Measurements from ENCODE around the gene PRDM16. TPM values are rescaled to one million over a fixed set of nuclear protein-coding genes. Genes with fewer than 3 reads are reported as not detected.

Gene PRDM16
- total and polyA plus RNA-seq, 2 of the 4 experiments (the other 2 are of a cell fraction): 0.02 TPM; not detected in 1

DNA sequence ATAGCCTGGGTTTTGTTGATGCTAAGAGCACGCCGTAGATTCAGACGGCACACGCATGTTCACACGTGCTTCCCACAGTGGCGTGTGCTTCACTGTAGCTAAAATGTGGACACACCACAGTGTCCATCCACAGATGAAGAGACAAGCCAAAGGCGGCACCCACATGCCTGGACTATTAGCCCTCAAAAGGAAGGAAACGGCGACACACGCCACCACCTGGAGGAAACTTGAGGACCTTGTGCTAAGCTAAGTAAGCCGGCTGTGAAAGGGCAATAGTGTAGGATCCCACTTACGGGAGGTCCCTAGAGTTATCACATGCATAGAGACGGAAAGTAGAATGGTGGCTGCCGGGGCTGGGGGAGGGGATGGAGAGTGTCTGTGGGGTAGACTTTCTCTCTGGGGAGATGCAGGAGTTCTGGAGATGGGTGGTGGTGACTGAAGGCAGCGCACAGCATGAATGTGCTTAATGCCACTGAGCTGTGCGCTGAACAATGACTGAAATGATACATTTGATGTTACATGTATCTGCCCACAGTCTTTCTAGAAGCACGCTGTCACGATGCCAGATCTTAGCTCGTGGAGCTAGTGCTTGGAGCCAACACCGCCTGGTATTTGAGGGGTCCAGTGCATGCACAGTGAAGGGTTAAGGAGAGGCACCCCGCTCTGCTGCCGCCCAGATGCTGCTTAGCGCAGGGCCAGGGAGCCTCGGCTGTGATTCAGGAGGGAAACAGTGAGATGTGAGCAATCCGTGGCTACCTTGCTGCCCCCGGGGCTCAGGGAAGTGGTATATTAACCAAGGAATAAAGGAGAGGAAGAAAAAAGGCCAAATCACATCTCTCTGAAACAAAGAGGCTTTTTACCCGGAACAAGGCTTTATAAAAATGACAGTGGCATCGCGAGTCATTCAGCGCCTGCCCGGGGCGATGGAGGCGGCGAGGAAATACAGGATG, 103.7 kb downstream of the PRDM16 start:
- dilution Hi-C loops (cut with HindIII; ENCODE audit: low sequenced_read_pairs, unreplicated experiment) (no loop called here), in situ Hi-C loops (cut with MboI; ENCODE audit: low sequenced_read_pairs) (loop anchor here (10.0 kb wide), 1 partner anchor 62 kb away; no protein-coding TSS in a partner anchor), intact Hi-C loops (cut with micrococcal nuclease) (no loop called here)
- H2AK9ac ChIP-seq (replicated peaks; ENCODE audit: low read depth, low read length, poor library complexity): no peak overlapping the region
- ChIA-PET CTCF (no interaction called here), POLR2A (ENCODE audit: unreplicated experiment) (no interaction called here)
- no peak overlapping the region for H4K5ac ChIP-seq (ENCODE audit: low read depth, low read length)
- H3K4me1 ChIP-seq (ENCODE audit: control insufficient read depth, insufficient read depth, low read length): peaks cover 6% of the 10 kb centered on the region; the same call in 1 of the 2 replicates
- H3K4me2 ChIP-seq (ENCODE audit: low read depth, low read length): no peak overlapping the region
- H3K9me1 ChIP-seq (ENCODE audit: insufficient read depth, low read length): no peaks in the 10 kb centered on the region
- H4K20me1 ChIP-seq (ENCODE audit: insufficient read depth, low read length): no peaks in the 10 kb centered on the region
- H3K23ac ChIP-seq (ENCODE audit: low read depth, low read length): no peak overlapping the region
- H3K14ac ChIP-seq (replicated peaks; ENCODE audit: low read depth, low read length): no peak overlapping the region
- no peak overlapping the region for H2BK15ac ChIP-seq (ENCODE audit: low read depth, low read length)
- H2BK5ac ChIP-seq (ENCODE audit: low read depth, low read length, poor library complexity, severe bottlenecking): no peak overlapping the region
- no peak for TF ChIP-seq FOS (IDR thresholded peaks at IDR 0.05; ENCODE audit: low read depth, low read length)
- no peak for TF ChIP-seq ELK1 (IDR thresholded peaks at IDR 0.05; ENCODE audit: borderline replicate concordance, low read depth, low read length)
- no peak for TF ChIP-seq RCOR1 (IDR thresholded peaks at IDR 0.05; ENCODE audit: insufficient replicate concordance, low read length)
- TF ChIP-seq POLR2A (IDR thresholded peaks at IDR 0.05; ENCODE audit: low read depth, low read length): no peak
- TF ChIP-seq NFE2L2 (IDR thresholded peaks at IDR 0.05; ENCODE audit: low read depth, low read length): no peak
- TF ChIP-seq MAFK (IDR thresholded peaks at IDR 0.05; ENCODE audit: low read depth, low read length): no peak
- no peak for TF ChIP-seq MXI1 (IDR thresholded peaks at IDR 0.05; ENCODE audit: borderline replicate concordance, low read depth, low read length)
- TF ChIP-seq CHD1 (IDR thresholded peaks at IDR 0.05; ENCODE audit: low read depth, low read length): no peak
- no peak for TF ChIP-seq USF2 (IDR thresholded peaks at IDR 0.05; ENCODE audit: low read depth, low read length)
- no peak for TF ChIP-seq RAD21 (IDR thresholded peaks at IDR 0.05; ENCODE audit: low read length)
- TF ChIP-seq, protein P1, sequence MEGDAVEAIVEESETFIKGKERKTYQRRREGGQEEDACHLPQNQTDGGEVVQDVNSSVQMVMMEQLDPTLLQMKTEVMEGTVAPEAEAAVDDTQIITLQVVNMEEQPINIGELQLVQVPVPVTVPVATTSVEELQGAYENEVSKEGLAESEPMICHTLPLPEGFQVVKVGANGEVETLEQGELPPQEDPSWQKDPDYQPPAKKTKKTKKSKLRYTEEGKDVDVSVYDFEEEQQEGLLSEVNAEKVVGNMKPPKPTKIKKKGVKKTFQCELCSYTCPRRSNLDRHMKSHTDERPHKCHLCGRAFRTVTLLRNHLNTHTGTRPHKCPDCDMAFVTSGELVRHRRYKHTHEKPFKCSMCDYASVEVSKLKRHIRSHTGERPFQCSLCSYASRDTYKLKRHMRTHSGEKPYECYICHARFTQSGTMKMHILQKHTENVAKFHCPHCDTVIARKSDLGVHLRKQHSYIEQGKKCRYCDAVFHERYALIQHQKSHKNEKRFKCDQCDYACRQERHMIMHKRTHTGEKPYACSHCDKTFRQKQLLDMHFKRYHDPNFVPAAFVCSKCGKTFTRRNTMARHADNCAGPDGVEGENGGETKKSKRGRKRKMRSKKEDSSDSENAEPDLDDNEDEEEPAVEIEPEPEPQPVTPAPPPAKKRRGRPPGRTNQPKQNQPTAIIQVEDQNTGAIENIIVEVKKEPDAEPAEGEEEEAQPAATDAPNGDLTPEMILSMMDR (conservative IDR thresholded peaks at IDR 0.05; ENCODE audit: low read depth, low read length): no peak
- no peak for TF ChIP-seq BHLHE40 (IDR thresholded peaks at IDR 0.05; ENCODE audit: low read depth, low read length)
- TF ChIP-seq MAZ (IDR thresholded peaks at IDR 0.05; ENCODE audit: borderline replicate concordance, low read depth, low read length): no peak
- H2BK120ac ChIP-seq (ENCODE audit: low read depth, low read length): no peak overlapping the region
- peaks cover 24% of the 10 kb centered on the region for H3K9me3 ChIP-seq (ENCODE audit: control insufficient read depth, insufficient read depth, low read length)
- no peaks in the 10 kb centered on the region for H3K27me3 ChIP-seq (ENCODE audit: control insufficient read depth, insufficient read depth, low read length)
- H3K56ac ChIP-seq (ENCODE audit: extremely low read depth, insufficient read depth, low read length): no peak overlapping the region
- no peak overlapping the region for H3K4ac ChIP-seq (ENCODE audit: low read depth, low read length)
- BruUV-seq (replicated peaks): no TSS peak
- H3K79me1 ChIP-seq (ENCODE audit: low read depth in 1 of 2, low read length in 2 of 2): no peaks in the 10 kb centered on the region
- H4K91ac ChIP-seq (ENCODE audit: insufficient read depth, low read depth, low read length): no peak overlapping the region
- peak overlapping the region; percentile 43 for H2AFZ ChIP-seq (replicated peaks; ENCODE audit: low read length, poor library complexity)
- H3K36me3 ChIP-seq (ENCODE audit: control insufficient read depth, insufficient read depth, low read length): no peaks in the 10 kb centered on the region
- H2BK20ac ChIP-seq (ENCODE audit: low read depth, low read length): no peak overlapping the region
- no peak overlapping the region for H3K4me3 ChIP-seq (ENCODE audit: insufficient read depth, low read depth, low read length)
- H3K18ac ChIP-seq (ENCODE audit: low read depth, low read length): no peak overlapping the region
- WGBS, 2 experiments (ENCODE audit: extremely low coverage in 2 of 2, insufficient read length in 1 of 2): 71% methylated on average over 22 of the region's 34 CpGs; no CpG with 5 or more reads in 1 of the 2 experiments
- H3K9ac ChIP-seq (ENCODE audit: low read depth, low read length): no peak overlapping the region
- H4K8ac ChIP-seq (ENCODE audit: low read depth in 2 of 2, low read length in 2 of 2): no peak overlapping the region
- no peak overlapping the region for H2AK5ac ChIP-seq (ENCODE audit: low read depth, low read length)
- no peak overlapping the region for H3K27ac ChIP-seq (ENCODE audit: insufficient read depth, low read length)
- DNase-seq: no peak
- no peak for ATAC-seq (ENCODE audit: low read depth)
